Sigmoid colon (tissue), 7 donors: ENCODE data around the gene ROS1. TPM values are rescaled to one million over a fixed set of nuclear protein-coding genes. Genes with fewer than 3 reads are reported as not detected.
"Not testable (repeated sequence)": the region's sequence is repeated elsewhere in the genome, so short reads cannot be mapped to it uniquely, and the experiment has no call there.

Experiments used
- DNase-seq: peaks from one replicate; pipeline ENCODE4 v3.0.0-alpha.2; 2019
- H3K27ac ChIP-seq, 4 donors: fragments of 200-600 bp; sonication (generic); one replicate each; pipeline ENCODE4 v1.5.1; 2016 to 2019; ENCODE audit warnings: mild to moderate bottlenecking in 1 of 4
- H3K27me3 ChIP-seq, 3 donors: fragments of 200-600 bp; sonication (generic); one replicate each; pipeline ENCODE4 v1.5.1; 2019; ENCODE audit warnings: mild to moderate bottlenecking in 1 of 3
- H3K36me3 ChIP-seq, 4 donors: fragments of 200-600 bp; sonication (generic); one replicate each; pipeline ENCODE4 v1.5.1; 2016 to 2019
- H3K4me1 ChIP-seq, 4 donors: fragments of 200-600 bp; sonication (generic); one replicate each; pipeline ENCODE4 v1.5.1; 2017 to 2019
- H3K4me3 ChIP-seq, 4 donors: fragments of 200-600 bp; sonication (generic); one replicate each; pipeline ENCODE4 v1.5.1; 2017 to 2019; ENCODE audit warnings: mild to moderate bottlenecking in 2 of 4, moderate library complexity in 1 of 4
- H3K9me3 ChIP-seq, 4 donors: fragments of 200-600 bp in 3 of 4; sonication (generic) in 3 of 4; one replicate each; pipeline versions ENCODE4 v1.5.1 to v1.6.1; 2013 to 2019
- EP300 ChIP-seq, 4 donors: sonication (generic); formaldehyde crosslinking; IDR thresholded peaks; one replicate each; pipeline ENCODE4 v1.6.1; 2017; ENCODE audit warnings: antibody characterized with exemption in 4 of 4
- POLR2A ChIP-seq, 2 donors: fragments of 450-650 bp; IDR thresholded peaks; one replicate each; pipeline ENCODE4 v1.6.1; 2016; ENCODE audit warnings: antibody characterized with exemption in 2 of 2, mild to moderate bottlenecking in 2 of 2, moderate library complexity in 2 of 2
- POLR2AphosphoS5 ChIP-seq, 4 donors: sonication (generic); formaldehyde crosslinking; IDR thresholded peaks; one replicate each; pipeline ENCODE4 v1.6.1; 2017; ENCODE audit warnings: antibody characterized with exemption in 4 of 4
- WGBS, 2 donors: extraction: QIAGEN DNeasy Blood & Tissue Kit; methylation state at CpG; one replicate each; pipeline ENCODE4 v1.1.7; 2013; 5-methylcytosine and 5-hydroxymethylcytosine counted together
- intact Hi-C: fragments of 100-400 bp; cut with DNase I; formaldehyde crosslinking; loops from one replicate; pipeline ENCODE4 v1.15.1; 2023
- polyA plus RNA-seq, 3 donors: library from polyadenylated mRNA; stranded (reverse); fragments of 200-250 nt; gene quantifications; one replicate each; pipeline ENCODE4 v1.2.3, GENCODE V29; 2013
- total RNA-seq, 4 donors: library from RNA; depleted of rRNA; stranded (reverse); fragments of >200 nt; gene quantifications; one replicate each; pipeline ENCODE4 v1.1.0, GENCODE V29; 2016
- TF ChIP-seq, protein P1 (sequence below), 4 experiments: fragments of 450-650 bp in 3 of 4; fragments of 200-600 bp in 1 of 4; IDR thresholded peaks; one replicate each; pipeline ENCODE4 v1.5.1; 2016 to 2019; ENCODE audit warnings: antibody characterized with exemption in 4 of 4, mild to moderate bottlenecking in 3 of 4, moderate library complexity in 2 of 4
- donor health status: healthy with polysubstance abuse.
- donor health status: Bipolar disorder and iron deficiency.
- donor health status: healthy.

Gene ROS1
- total and polyA plus RNA-seq, 7 donors, result 0.07 TPM; not detected in 6

DNA sequence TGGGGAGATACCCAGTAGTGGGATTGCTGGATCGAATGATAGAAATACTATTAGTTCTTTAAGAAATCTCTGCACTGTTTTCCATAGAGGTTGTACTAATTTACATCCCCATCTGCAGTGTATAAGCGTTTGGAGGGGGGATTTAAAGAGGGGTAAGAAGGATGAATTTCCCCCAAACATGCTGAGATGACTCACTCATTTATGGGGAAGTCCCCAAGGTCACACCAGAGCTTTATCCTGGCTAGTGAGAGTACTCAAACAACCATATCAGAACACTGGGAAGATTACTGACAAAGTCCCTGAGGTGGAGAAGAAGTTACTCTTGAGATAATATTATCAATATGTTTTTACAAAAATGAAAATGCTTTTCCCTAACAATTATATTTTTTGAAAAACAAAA lies 44.0 kb downstream of the ROS1 start:
- Histone ChIP-seq H3K4me3 (no peak overlapping the region), H3K9me3 (no peaks in the 10 kb centered on the region), H3K36me3 (no peaks in the 10 kb centered on the region), H3K27ac (no peak overlapping the region), H3K4me1 (no peaks in the 10 kb centered on the region), H3K27me3 (no peaks in the 10 kb centered on the region)
- intact Hi-C loops, result no loop called here
- no peak for TF ChIP-seq POLR2AphosphoS5 (IDR thresholded peaks at IDR 0.05)
- no peak for DNase-seq
- 58% methylated on average over 2 of the region's 2 CpGs for WGBS, 2 donors

DNA sequence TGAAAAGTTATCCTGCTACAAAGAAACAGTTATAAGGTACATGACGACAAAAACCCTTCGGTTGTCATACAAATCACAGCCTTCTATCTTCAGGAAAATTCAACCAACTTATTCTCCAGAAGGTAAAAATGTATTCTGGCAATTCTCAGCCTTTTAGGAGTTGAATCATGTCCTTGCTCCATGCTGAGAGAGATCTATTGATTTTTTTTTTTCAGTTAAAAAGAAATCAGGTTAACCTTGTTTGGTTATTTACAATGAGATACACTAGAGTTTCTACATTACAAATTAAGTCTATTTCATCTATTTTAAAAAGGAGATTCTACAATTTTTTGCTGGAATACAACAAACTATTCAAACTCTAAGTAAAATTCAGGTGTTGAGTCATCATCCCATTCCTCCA lies 45.4 kb downstream of the ROS1 start:
- no peak overlapping the region for H3K27ac ChIP-seq
- no peak for DNase-seq
- 96 to 98% methylated on average over 2 of the region's 2 CpGs for WGBS, 2 donors
- H3K27me3 ChIP-seq, result no peaks in the 10 kb centered on the region
- TF ChIP-seq POLR2AphosphoS5 (IDR thresholded peaks at IDR 0.05) (no peak), EP300 (IDR thresholded peaks at IDR 0.05) (no peak), POLR2A (IDR thresholded peaks at IDR 0.05) (no peak)
- TF ChIP-seq, protein P1, sequence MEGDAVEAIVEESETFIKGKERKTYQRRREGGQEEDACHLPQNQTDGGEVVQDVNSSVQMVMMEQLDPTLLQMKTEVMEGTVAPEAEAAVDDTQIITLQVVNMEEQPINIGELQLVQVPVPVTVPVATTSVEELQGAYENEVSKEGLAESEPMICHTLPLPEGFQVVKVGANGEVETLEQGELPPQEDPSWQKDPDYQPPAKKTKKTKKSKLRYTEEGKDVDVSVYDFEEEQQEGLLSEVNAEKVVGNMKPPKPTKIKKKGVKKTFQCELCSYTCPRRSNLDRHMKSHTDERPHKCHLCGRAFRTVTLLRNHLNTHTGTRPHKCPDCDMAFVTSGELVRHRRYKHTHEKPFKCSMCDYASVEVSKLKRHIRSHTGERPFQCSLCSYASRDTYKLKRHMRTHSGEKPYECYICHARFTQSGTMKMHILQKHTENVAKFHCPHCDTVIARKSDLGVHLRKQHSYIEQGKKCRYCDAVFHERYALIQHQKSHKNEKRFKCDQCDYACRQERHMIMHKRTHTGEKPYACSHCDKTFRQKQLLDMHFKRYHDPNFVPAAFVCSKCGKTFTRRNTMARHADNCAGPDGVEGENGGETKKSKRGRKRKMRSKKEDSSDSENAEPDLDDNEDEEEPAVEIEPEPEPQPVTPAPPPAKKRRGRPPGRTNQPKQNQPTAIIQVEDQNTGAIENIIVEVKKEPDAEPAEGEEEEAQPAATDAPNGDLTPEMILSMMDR (IDR thresholded peaks at IDR 0.05), result no peak
- intact Hi-C loops, result no loop called here
- no peaks in the 10 kb centered on the region for H3K9me3 ChIP-seq
- H3K36me3 ChIP-seq, result no peaks in the 10 kb centered on the region
- no peak overlapping the region for H3K4me3 ChIP-seq
- no peaks in the 10 kb centered on the region for H3K4me1 ChIP-seq

DNA sequence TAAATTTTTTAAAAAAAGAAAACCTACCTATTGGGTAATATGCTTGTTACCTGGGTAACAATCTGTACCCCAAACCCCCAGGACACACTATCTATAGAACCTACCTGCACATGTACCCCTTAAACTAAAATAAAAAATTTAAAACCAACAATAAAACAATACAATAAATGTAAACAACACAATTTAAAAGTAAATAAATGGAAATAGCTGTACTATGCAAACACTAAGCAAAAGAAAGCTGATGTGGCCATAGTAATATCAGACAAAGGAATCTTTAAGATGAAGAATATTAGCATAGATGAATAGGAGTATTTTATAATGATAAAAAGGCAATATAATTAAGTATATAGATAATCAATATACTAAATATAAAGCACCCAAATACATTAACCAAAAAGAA lies 50.3 kb downstream of the ROS1 start:
- TF ChIP-seq, protein P1 (IDR thresholded peaks at IDR 0.05), result no peak
- TF ChIP-seq POLR2A (IDR thresholded peaks at IDR 0.05), result no peak
- no peak for TF ChIP-seq POLR2AphosphoS5 (IDR thresholded peaks at IDR 0.05)
- no peak for TF ChIP-seq EP300 (IDR thresholded peaks at IDR 0.05)
- intact Hi-C loops, result no loop called here
- Histone ChIP-seq H3K36me3 (no peaks in the 10 kb centered on the region), H3K9me3 (no peaks in the 10 kb centered on the region), H3K4me1 (no peaks in the 10 kb centered on the region), H3K4me3 (no peak overlapping the region), H3K27me3 (no peaks in the 10 kb centered on the region), H3K27ac (no peak overlapping the region)
- no peak for DNase-seq

DNA sequence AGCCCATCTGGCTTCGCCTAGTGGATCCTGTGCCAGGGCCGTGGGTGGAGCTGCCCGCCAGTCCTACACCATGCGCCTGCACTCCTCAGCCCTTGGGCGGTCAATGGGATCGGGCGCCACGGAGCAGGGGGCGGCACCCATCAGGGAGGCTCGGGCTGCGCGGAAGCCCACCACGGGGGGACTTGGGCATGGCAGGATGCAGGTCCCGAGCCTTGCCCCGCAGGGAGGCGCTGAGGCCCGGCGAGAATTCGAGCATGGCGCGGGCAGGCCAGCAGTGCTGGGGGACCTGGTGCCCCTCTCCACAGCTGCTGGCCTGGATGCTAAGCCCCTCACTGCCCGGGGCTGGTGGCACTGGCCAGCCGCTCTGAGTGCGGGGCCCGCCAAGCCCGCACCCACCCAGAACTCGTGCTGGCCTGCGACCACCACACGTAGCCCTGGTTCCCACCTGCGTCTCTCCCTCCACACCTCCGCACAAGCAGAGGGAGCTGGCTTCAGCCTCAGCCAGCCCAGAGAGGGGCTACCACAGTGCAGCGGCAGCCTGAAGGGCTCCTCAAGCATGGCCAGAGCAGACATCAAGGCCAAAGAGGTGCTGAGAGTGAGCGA lies 52.4 kb downstream of the ROS1 start:
- Histone ChIP-seq H3K4me1 (no peaks in the 10 kb centered on the region), H3K27ac (no peak overlapping the region), H3K36me3 (no peaks in the 10 kb centered on the region), H3K27me3 (no peaks in the 10 kb centered on the region), H3K9me3 (no peaks in the 10 kb centered on the region), H3K4me3 (no peak overlapping the region)
- WGBS, 2 donors, result 93 to 97% methylated on average over 33 of the region's 33 CpGs
- intact Hi-C loops, result no loop called here
- TF ChIP-seq POLR2A (IDR thresholded peaks at IDR 0.05) (no peak), EP300 (IDR thresholded peaks at IDR 0.05) (no peak), POLR2AphosphoS5 (IDR thresholded peaks at IDR 0.05) (no peak)
- TF ChIP-seq, protein P1 (IDR thresholded peaks at IDR 0.05), result no peak
- DNase-seq, result no peak

DNA sequence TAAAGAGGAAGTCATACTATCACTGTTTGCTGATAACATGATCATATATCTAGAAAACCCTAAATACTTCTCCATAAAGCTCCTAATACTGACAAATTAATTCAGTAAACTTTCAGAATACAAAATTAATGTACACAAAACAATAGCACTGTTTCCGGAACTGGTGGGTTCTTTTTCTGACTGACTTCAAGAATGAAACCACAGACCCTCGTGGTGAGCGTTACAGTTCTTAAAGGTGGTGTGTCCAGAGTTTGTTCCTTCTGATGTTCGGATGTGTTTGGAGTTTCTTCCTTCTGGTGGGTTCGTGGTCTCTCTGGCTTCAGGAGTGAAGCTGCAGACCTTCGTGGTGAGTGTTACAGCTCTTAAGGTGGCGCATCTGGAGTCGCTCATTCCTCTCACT lies 53.5 kb downstream of the ROS1 start:
- intact Hi-C loops, H3K9me3 ChIP-seq: not testable (repeated sequence)

DNA sequence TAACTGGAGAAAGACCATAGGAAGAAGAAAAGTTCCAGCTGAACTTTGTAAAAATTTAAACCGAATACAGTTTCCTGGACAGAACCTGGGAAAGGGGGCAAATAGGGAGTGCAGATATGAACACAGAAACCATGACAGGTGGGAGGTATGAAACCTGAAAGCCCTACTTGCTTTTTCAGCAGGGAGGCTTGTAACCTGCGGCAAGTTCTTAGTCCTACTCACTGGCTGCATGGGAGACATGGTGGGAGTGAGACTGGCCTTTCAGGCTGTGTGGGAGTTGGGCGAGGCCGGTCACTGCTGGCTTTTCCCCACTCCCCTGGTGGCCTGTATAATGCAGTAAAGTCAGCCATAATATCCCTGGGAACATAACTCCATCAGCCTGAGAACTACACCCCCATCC lies 54.2 kb downstream of the ROS1 start:
- no peak for DNase-seq
- intact Hi-C loops, result no loop called here
- no peak for TF ChIP-seq EP300 (IDR thresholded peaks at IDR 0.05)
- no peak for TF ChIP-seq POLR2AphosphoS5 (IDR thresholded peaks at IDR 0.05)
- TF ChIP-seq, protein P1 (IDR thresholded peaks at IDR 0.05), result no peak
- TF ChIP-seq POLR2A (IDR thresholded peaks at IDR 0.05), result no peak
- 91 to 94% methylated on average over 4 of the region's 4 CpGs for WGBS, 2 donors
- Histone ChIP-seq H3K9me3 (no peaks in the 10 kb centered on the region), H3K4me3 (no peak overlapping the region), H3K27ac (no peak overlapping the region), H3K4me1 (no peaks in the 10 kb centered on the region), H3K27me3 (no peaks in the 10 kb centered on the region), H3K36me3 (no peaks in the 10 kb centered on the region)

More for the DNA sequence above, 53.5 kb downstream of the ROS1 start:
- 75 to 88% methylated on average over 8 of the region's 8 CpGs for WGBS, 2 donors
- not testable (repeated sequence) for H3K27me3 ChIP-seq, H3K27ac ChIP-seq, H3K36me3 ChIP-seq, H3K4me1 ChIP-seq, H3K4me3 ChIP-seq, DNase-seq
